B cell (primary cell): ENCODE data around the gene MELK.

ENCODE experiments used
- EZH2 ChIP-seq: IDR thresholded peaks from 2 replicates; pipeline ENCODE4 v1.6.1; 2012; ENCODE audit warnings: borderline replicate concordance, low read depth, mild to moderate bottlenecking, moderate library complexity, low read length; ENCODE audit not compliant: insufficient read depth, poor library complexity, severe bottlenecking
- TF ChIP-seq, protein P1 (sequence below): fragments of 200-600 bp; IDR thresholded peaks from one replicate; pipeline ENCODE4 v1.8.0; 2022; ENCODE audit warnings: antibody characterized with exemption, mild to moderate bottlenecking

DNA sequence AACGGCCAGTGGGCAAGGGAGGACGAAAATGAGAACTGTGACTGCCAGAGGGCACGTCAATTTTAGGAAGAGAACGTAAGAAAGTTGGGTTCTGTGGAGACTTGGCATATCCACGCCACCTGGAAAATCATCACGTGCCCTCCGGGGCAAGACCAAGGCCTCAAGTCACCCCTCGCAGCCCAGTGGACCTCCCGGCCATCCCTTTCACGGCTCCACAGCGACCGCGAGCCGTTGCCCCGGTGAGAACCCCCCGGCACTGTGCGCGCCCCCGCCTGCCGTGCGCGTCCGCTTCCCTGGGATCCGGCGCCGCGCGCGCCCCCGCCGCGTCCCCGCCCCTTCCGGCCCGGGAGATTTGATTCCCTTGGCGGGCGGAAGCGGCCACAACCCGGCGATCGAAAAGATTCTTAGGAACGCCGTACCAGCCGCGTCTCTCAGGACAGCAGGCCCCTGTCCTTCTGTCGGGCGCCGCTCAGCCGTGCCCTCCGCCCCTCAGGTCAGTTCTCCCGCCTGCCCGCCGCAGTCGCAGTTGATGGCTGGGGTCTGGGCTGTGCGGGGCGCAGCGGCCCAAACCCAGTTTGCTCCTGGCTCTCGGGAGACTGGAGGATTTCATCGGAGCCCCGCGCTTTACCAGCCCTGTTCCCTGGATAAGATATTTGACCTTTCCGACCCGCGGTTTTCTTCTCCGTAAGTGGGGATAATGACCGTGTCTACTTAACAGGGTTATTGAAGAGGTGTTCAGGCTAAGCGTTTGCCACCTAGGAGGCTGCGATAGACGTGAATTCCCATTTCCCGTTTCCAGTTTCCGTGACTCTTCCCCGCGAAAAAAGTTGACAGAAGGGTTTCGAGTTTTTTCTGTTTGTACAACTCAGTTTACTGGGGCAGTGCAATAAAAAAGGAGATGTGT lies at the start of gene MELK:
- TF ChIP-seq EZH2: no peak
- TF ChIP-seq, protein P1, sequence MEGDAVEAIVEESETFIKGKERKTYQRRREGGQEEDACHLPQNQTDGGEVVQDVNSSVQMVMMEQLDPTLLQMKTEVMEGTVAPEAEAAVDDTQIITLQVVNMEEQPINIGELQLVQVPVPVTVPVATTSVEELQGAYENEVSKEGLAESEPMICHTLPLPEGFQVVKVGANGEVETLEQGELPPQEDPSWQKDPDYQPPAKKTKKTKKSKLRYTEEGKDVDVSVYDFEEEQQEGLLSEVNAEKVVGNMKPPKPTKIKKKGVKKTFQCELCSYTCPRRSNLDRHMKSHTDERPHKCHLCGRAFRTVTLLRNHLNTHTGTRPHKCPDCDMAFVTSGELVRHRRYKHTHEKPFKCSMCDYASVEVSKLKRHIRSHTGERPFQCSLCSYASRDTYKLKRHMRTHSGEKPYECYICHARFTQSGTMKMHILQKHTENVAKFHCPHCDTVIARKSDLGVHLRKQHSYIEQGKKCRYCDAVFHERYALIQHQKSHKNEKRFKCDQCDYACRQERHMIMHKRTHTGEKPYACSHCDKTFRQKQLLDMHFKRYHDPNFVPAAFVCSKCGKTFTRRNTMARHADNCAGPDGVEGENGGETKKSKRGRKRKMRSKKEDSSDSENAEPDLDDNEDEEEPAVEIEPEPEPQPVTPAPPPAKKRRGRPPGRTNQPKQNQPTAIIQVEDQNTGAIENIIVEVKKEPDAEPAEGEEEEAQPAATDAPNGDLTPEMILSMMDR: no peak
